ENCODE results near the gene ATP5PD.

- no peak for TF ChIP-seq POLR2AphosphoS5 (IDR thresholded peaks at IDR 0.05; ENCODE audit: low read depth, low read length)
- TF ChIP-seq TAF1 (IDR thresholded peaks at IDR 0.05; ENCODE audit: borderline replicate concordance, low read depth, low read length): no peak
These were observed 48.0 kb downstream of the ATP5PD start for GRCh38 chr17:74998783-74999182.

All from GM12892 (cell line).